HFF-Myc (cell line): ENCODE measurements around the gene ADGRD2.
"Not testable (repeated sequence)": the region's sequence is repeated elsewhere in the genome, so short reads cannot be mapped to it uniquely, and the experiment has no call there.

Source experiments
- DNase-seq: peaks from one replicate; pipeline ENCODE4 v3.0.0-alpha.2; 2011; ENCODE audit warnings: low read depth; ENCODE audit errors: extremely low read depth
- H3K4me3 ChIP-seq: replicated peaks from 2 replicates; pipeline ENCODE4 v1.5.1; 2011; ENCODE audit warnings: low read depth, mild to moderate bottlenecking, control low read depth, low read length
- CTCF ChIP-seq: IDR thresholded peaks from 2 replicates; pipeline ENCODE4 v1.5.1; 2012; ENCODE audit warnings: mild to moderate bottlenecking, low read depth, low read length, control low read depth; ENCODE audit errors: missing control alignments

The ADGRD2 gene

DNA sequence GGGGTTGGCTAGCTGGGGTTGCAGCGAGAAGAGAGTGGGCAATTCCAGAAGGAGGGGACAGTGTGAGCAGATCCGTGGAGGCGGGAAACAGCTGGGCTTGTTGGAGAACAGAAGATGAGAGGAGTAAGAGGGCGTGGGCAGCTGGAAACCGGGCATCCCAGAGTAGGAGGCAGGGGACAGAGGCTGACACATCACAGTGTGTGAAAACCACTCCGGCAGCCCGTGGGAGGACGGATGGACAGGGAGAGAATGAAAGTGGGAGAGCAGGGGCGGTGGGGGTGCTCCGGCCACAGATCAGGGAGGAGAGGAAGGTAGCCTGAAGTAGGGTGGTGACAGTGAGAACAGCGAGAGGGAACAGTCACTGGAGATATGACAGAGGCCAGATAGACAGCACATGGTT is 26.7 kb upstream of the ADGRD2 start:
- H3K4me3 ChIP-seq: no peak overlapping the region
- no peak for TF ChIP-seq CTCF
- no peak for DNase-seq

GRCh38 chr9:124425733-124426132 is 24.5 kb upstream of the ADGRD2 start:
- not testable (repeated sequence) for DNase-seq

DNA sequence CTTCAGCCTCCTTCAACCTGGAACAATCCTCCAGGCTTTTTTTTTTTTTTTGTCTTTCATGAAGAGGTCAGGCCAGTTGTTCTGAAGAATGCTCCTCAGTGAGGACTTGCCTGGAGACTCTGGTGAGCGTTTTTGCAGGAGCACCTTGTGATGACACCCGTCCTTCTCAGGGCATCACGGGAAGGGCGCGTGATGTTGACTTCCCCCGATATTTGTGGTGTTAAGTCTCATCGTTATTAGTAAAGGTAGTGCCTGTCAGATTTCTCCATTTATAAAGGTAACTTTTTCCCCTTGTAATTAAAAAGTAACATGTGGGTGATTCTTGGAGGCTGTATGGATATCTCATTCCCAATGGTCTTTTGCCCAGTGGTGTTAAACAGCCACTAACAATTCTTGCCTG is 23.9 kb upstream of the ADGRD2 start:
- no peak for DNase-seq
- TF ChIP-seq CTCF: no peak
- no peak overlapping the region for H3K4me3 ChIP-seq

More at GRCh38 chr9:124425733-124426132, 24.5 kb upstream of the ADGRD2 start:
- H3K4me3 ChIP-seq: not testable (repeated sequence)

DNA sequence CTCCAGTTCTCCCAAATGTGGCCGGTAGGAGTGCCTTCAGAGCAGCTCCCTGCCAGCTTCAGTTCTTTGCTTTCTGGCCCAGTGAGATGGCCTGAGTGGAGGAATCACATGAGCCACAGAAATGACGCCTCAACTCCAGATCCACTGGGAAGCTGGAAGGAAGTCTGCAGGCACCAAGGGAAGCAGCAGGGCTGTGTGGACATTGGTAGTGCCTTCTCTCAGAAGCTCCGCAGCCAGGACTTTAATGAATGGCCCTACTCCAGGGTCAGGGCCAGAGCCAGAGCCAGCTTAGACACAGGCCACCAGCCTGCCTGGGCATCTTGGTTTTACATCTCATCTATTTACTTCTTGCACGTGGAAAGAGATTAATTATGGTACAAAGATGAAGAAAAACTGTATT is 23.0 kb upstream of the ADGRD2 start:
- DNase-seq: no peak
- H3K4me3 ChIP-seq: no peak overlapping the region
- no peak for TF ChIP-seq CTCF

GRCh38 chr9:124428751-124429529 is 21.3 kb upstream of the ADGRD2 start:
- DNase-seq: no peak
- TF ChIP-seq CTCF: no peak
- no peak overlapping the region for H3K4me3 ChIP-seq

- DNase-seq: no peak
- H3K4me3 ChIP-seq: no peak overlapping the region
- TF ChIP-seq CTCF: no peak
Observed at GRCh38 chr9:124429530-124429867, 20.8 kb upstream of the ADGRD2 start.

DNA sequence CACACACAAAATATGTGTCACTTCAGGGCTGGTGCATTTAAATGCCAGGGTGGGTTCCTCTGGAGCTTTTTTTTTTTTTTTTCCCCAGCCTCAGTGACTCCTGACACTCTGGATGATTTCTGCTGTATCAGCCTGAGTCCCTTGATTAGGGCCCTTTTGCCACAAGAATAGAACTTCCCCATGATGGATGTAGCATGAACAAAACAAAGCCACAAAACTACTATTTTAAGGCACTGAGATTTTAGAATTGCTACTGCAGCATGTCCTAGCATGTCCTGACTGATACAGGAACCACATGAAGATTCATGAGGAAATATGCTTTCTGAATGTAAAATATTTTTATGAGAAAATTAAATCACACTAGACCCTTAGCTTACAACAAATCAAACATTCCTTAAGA is 13.9 kb upstream of the ADGRD2 start:
- TF ChIP-seq CTCF: no peak
- no peak overlapping the region for H3K4me3 ChIP-seq

More for the DNA sequence above, 13.9 kb upstream of the ADGRD2 start:
- DNase-seq: no peak
